A204.1 (cell line): Measurements from ENCODE around the gene CELA2A.
"Not testable (repeated sequence)": the region's sequence is repeated elsewhere in the genome, so short reads cannot be mapped to it uniquely, and the experiment has no call there.

ENCODE experiments used
- FAIRE-seq: peaks from 2 replicates; lab custom pipeline; 2012; peaks lifted over from hg19 to GRCh38; lab: Jason Lieb, UNC

Gene CELA2A

GRCh38 chr1:15425521-15425920 is 31.0 kb upstream of the CELA2A start:
- no peak for FAIRE-seq

DNA sequence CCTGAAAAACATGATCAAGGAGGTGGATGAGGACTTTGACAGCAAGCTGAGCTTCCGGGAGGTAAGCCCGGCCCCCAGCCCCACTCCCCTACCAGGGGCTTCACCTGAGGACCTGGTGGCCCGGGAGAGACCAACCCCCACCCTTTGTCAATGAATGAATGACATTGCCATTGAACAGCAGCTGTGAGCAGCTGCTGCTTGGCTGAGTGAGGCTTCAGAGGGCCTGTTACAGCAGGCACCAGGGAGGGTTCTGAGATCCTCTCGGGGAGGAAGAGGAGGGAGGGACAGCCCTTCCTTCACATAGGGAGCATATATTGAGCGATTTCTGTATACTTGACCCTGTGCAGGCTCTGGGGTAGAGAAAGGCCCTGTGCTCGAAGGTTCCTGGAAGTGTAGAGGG is 30.6 kb upstream of the CELA2A start:
- FAIRE-seq = no peak

DNA sequence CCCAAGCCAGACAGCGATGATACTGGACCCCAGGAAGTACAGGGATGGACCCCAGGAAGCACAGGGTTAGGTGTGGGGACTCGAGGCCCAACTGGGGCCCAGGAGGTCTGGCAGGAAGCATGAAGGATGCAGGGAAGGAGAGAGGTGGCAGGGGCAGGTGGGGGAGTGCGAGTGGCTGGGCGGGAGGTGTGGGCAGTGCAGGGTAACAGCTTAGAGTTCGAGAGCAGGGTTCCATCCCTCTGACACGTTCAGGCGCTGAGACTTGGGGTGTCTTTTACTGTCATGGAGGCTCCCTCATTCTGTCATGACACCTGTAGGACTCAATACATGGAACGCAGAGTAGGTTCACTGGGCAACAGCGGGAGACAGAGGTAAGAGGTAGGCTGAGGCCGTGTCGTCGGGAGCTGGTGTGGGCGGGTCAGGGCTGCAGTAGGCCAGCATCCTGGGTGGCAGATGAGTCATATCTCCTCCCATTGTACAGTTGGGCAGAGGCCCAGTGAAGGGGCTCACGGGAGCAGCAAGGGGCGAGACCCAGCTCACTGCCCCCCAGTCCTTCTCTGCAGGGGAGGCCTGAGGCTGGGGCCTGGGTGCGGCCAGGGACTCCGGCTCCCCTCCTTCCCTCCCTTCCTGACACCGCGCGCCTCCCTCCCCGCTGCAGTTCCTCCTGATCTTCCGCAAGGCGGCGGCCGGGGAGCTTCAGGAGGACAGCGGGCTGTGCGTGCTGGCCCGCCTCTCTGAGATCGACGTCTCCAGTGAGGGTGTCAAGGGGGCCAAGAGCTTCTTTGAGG is 29.8 kb upstream of the CELA2A start:
- no peak for FAIRE-seq

DNA sequence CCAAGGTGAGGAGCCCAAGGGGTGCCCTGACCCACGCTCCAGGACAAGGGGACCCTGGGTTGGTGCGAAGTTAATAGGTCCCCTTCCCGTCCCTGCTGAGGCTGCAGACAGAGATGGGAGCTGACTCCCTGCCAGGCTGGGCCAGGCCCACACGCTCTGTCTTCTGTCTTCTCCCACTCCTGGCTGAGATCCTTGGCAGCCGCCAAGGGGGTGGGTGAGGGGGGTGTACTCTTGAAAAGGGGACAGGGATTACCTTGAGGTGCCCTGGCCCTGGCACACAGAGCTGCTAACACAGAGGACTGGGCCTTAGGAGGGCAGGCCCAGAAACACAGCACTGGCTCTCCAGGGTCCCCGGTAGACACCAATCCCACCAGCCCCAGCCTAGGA is 29.3 kb upstream of the CELA2A start:
- FAIRE-seq = no peak

GRCh38 chr1:15428252-15428651 is 28.3 kb upstream of the CELA2A start:
- not testable (repeated sequence) for FAIRE-seq

- no peak for FAIRE-seq
These were observed 27.6 kb upstream of the CELA2A start for GRCh38 chr1:15428815-15429435.

- FAIRE-seq = no peak
These were observed 26.8 kb upstream of the CELA2A start for GRCh38 chr1:15429701-15430149.

- no peak for FAIRE-seq
These were observed 25.6 kb upstream of the CELA2A start for GRCh38 chr1:15430787-15431570.

DNA sequence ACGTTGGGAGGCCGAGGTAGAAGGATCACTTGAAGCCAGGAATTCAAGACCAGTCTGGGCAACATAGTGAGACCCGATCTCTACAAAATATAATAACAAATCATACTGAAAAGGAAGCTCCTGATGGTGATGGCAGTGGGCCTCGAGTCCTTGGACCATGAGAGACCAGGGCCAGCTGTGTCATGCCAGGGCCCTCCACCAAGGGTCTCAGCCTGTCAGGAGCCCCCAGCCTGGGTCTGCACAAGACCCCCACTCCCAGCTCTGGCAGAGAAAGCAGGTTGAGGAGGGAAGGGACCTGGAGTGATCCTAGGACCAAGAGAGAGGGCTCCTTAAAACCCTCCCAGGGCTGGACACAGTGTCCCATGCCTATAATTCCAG is 25.0 kb upstream of the CELA2A start:
- FAIRE-seq = no peak

- FAIRE-seq = no peak
These were observed 24.2 kb upstream of the CELA2A start for GRCh38 chr1:15432324-15432723.

DNA sequence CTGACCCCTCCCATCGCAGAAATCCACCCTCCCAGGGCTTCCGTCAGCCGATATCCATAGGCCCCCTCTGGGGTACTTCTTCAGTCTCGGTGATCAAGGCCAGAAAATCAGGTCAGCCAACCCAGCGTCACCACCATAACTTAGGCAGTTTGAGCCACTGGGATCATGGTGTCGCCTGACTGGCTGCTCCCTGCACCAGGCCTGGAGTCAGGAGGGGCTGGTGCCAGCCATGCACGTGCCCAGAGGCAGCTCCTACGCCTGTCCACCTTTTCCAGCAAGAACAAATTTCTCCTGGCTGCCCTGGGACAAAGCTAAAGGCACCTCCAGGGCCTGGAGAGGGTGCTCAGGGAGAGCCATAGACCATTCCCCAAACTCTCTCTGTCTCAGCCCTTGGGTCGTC is 23.1 kb upstream of the CELA2A start:
- no peak for FAIRE-seq

DNA sequence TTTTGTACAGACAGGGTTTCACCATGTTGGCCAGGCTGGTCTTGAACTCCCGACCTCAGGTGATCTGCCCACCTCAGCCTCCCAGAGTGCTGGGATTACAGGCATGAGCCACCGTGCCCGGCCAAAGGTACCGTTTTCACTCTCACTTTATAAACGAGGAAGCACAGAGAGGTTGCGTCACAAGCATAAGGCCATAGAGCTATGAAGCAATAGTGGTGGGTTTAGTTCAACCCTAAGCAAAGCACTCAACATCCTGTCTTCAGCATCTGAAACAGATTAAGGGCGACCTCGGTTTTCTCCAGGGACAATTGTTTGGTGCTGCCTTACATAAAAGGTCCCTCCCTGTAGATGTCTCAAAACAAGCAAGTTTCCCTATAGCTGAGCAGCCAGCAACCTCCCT is 21.8 kb upstream of the CELA2A start:
- FAIRE-seq = not testable (repeated sequence)

- no peak for FAIRE-seq
These were observed 21.1 kb upstream of the CELA2A start for GRCh38 chr1:15435239-15436077.

GRCh38 chr1:15436881-15437442 is 19.6 kb upstream of the CELA2A start:
- FAIRE-seq = no peak

- FAIRE-seq = no peak
These were observed 17.2 kb upstream of the CELA2A start for GRCh38 chr1:15439325-15439724.

- no peak for FAIRE-seq
These were observed 16.2 kb upstream of the CELA2A start for GRCh38 chr1:15440357-15440756.

- no peak for FAIRE-seq
These were observed 15.3 kb upstream of the CELA2A start for GRCh38 chr1:15441247-15441646.

- FAIRE-seq = no peak
These were observed 14.4 kb upstream of the CELA2A start for GRCh38 chr1:15442119-15442518.

GRCh38 chr1:15442759-15443158 is 13.8 kb upstream of the CELA2A start:
- FAIRE-seq = no peak

- FAIRE-seq = no peak
These were observed 13.3 kb upstream of the CELA2A start for GRCh38 chr1:15443281-15443680.

GRCh38 chr1:15444468-15445389 is 11.8 kb upstream of the CELA2A start:
- no peak for FAIRE-seq
